Urinary bladder (tissue), 4 donors: ENCODE data around the gene TUBAL3. TPM values are rescaled to one million over a fixed set of nuclear protein-coding genes. Genes with fewer than 3 reads are reported as not detected.
A peak's percentile ranks its signal among the peaks of the same experiment; 100 is the strongest.

Source experiments
- DNase-seq: peaks from one replicate; pipeline ENCODE4 v3.0.0-alpha.2; 2015; ENCODE audit errors: extremely low spot score
- H3K27ac ChIP-seq: one replicate; pipeline ENCODE4 v1.5.1; 2013; ENCODE audit warnings: low read depth, mild to moderate bottlenecking, moderate library complexity
- H3K36me3 ChIP-seq: one replicate; pipeline ENCODE4 v1.6.1; 2013; ENCODE audit warnings: mild to moderate bottlenecking, moderate library complexity; ENCODE audit not compliant: insufficient read depth
- H3K4me1 ChIP-seq: one replicate; pipeline ENCODE4 v1.6.1; 2013; ENCODE audit warnings: mild to moderate bottlenecking, moderate library complexity; ENCODE audit not compliant: insufficient read depth
- H3K4me3 ChIP-seq: one replicate; pipeline ENCODE4 v1.5.1; 2013; ENCODE audit warnings: low read depth, low read length
- WGBS: extraction: QIAGEN DNeasy Blood & Tissue Kit; methylation state at CpG from one replicate; pipeline ENCODE4 v1.1.7; 2013; 5-methylcytosine and 5-hydroxymethylcytosine counted together
- polyA plus RNA-seq: library from polyadenylated mRNA; stranded (reverse); fragments of 200-250 nt; gene quantifications from one replicate; pipeline ENCODE4 v1.2.3, GENCODE V29; 2013
- total RNA-seq: library from RNA; depleted of rRNA; stranded (reverse); fragments of >200 nt; gene quantifications from one replicate; pipeline ENCODE4 v1.2.3, GENCODE V29; 2014
- donor health status: healthy with polysubstance abuse.
- donor health status: healthy.

The TUBAL3 gene
- total RNA-seq, result 0.16 TPM
- polyA plus RNA-seq, result 0.05 TPM

- Histone ChIP-seq H3K27ac (no peak within 1 kb of the TSS), H3K4me3 (no peak within 1 kb of the TSS), H3K36me3 (no peaks in the 10 kb centered on the region), H3K4me1 (no peaks in the 10 kb centered on the region)
- no peak for DNase-seq
- 71% methylated on average over 8 of the region's 8 CpGs for WGBS
Measured at GRCh38 chr10:5404208-5405041, at the start of gene TUBAL3. Gene TUBAL3, minus strand, starts transcription at chr10:5404828. Its CDS starts 36 bp downstream, at chr10:5404792.

- 88% methylated on average over 13 of the region's 13 CpGs for WGBS
- no peak for DNase-seq
- Histone ChIP-seq H3K4me1 (no peaks in the 10 kb centered on the region), H3K36me3 (peaks cover 2% of the 10 kb centered on the region), H3K4me3 (no peak overlapping the region), H3K27ac (no peak overlapping the region)
Measured at GRCh38 chr10:5453749-5454489, 49.3 kb upstream of the TUBAL3 start.

- no peak overlapping the region for H3K4me3 ChIP-seq
Measured at GRCh38 chr10:5450605-5451384, 46.2 kb upstream of the TUBAL3 start.

GRCh38 chr10:5449823-5450222, 45.2 kb upstream of the TUBAL3 start:
- no peak for DNase-seq
- Histone ChIP-seq H3K4me3 (peak overlapping the region; percentile 5), H3K4me1 (no peaks in the 10 kb centered on the region), H3K27ac (no peak overlapping the region), H3K36me3 (peaks cover 2% of the 10 kb centered on the region)
- WGBS, result 12% methylated on average over 8 of the region's 8 CpGs

More at GRCh38 chr10:5450605-5451384, 46.2 kb upstream of the TUBAL3 start:
- WGBS, result 56% methylated on average over 4 of the region's 4 CpGs
- peaks cover 2% of the 10 kb centered on the region for H3K36me3 ChIP-seq
- no peaks in the 10 kb centered on the region for H3K4me1 ChIP-seq
- DNase-seq, result no peak
- H3K27ac ChIP-seq, result no peak overlapping the region

GRCh38 chr10:5449227-5449626, 44.6 kb upstream of the TUBAL3 start:
- H3K27ac ChIP-seq, result peak overlapping the region; percentile 59
- no peaks in the 10 kb centered on the region for H3K4me1 ChIP-seq
- no peak overlapping the region for H3K4me3 ChIP-seq
- 25% methylated on average over 2 of the region's 2 CpGs for WGBS
- peaks cover 2% of the 10 kb centered on the region for H3K36me3 ChIP-seq
- DNase-seq, result no peak

GRCh38 chr10:5448333-5449001, 43.8 kb upstream of the TUBAL3 start:
- H3K27ac ChIP-seq, result no peak overlapping the region
- WGBS, result 34% methylated on average over 4 of the region's 4 CpGs
- H3K4me1 ChIP-seq, result no peaks in the 10 kb centered on the region
- peaks cover 2% of the 10 kb centered on the region for H3K36me3 ChIP-seq
- DNase-seq, result no peak
- H3K4me3 ChIP-seq, result peak overlapping the region; percentile 25

- WGBS, result 13% methylated on average over 5 of the region's 5 CpGs
- peak overlapping the region; percentile 23 for H3K27ac ChIP-seq
- H3K36me3 ChIP-seq, result no peaks in the 10 kb centered on the region
- no peak for DNase-seq
- H3K4me3 ChIP-seq, result peak overlapping the region; percentile 36
- no peaks in the 10 kb centered on the region for H3K4me1 ChIP-seq
Measured at GRCh38 chr10:5447611-5448071, 43.0 kb upstream of the TUBAL3 start.

GRCh38 chr10:5447056-5447455, 42.4 kb upstream of the TUBAL3 start:
- Histone ChIP-seq H3K36me3 (no peaks in the 10 kb centered on the region), H3K27ac (no peak overlapping the region), H3K4me3 (peak overlapping the region; percentile 36), H3K4me1 (no peaks in the 10 kb centered on the region)
- WGBS, result 13% methylated on average over 3 of the region's 3 CpGs
- no peak for DNase-seq

- H3K4me3 ChIP-seq, result peak overlapping the region; percentile 36
- peak; percentile 80 for DNase-seq
- peak overlapping the region; percentile 54 for H3K27ac ChIP-seq
- H3K4me1 ChIP-seq, result no peaks in the 10 kb centered on the region
- no peaks in the 10 kb centered on the region for H3K36me3 ChIP-seq
- WGBS, result 2% methylated on average over 23 of the region's 23 CpGs
Measured at GRCh38 chr10:5446390-5446926, 41.8 kb upstream of the TUBAL3 start.

- 75% methylated on average over 5 of the region's 5 CpGs for WGBS
- H3K36me3 ChIP-seq, result no peaks in the 10 kb centered on the region
- H3K4me3 ChIP-seq, result no peak overlapping the region
- no peaks in the 10 kb centered on the region for H3K4me1 ChIP-seq
- no peak overlapping the region for H3K27ac ChIP-seq
- no peak for DNase-seq
Measured at GRCh38 chr10:5445006-5445405, 40.4 kb upstream of the TUBAL3 start.

GRCh38 chr10:5443429-5443828, 38.8 kb upstream of the TUBAL3 start:
- WGBS, result 84% methylated on average over 1 of the region's 1 CpG
- H3K4me1 ChIP-seq, result no peaks in the 10 kb centered on the region
- no peak overlapping the region for H3K27ac ChIP-seq
- no peaks in the 10 kb centered on the region for H3K36me3 ChIP-seq
- no peak overlapping the region for H3K4me3 ChIP-seq
- DNase-seq, result no peak

GRCh38 chr10:5442990-5443370, 38.4 kb upstream of the TUBAL3 start:
- no peak overlapping the region for H3K27ac ChIP-seq
- no peaks in the 10 kb centered on the region for H3K36me3 ChIP-seq
- WGBS, result 82% methylated on average over 1 of the region's 1 CpG
- H3K4me3 ChIP-seq, result no peak overlapping the region
- H3K4me1 ChIP-seq, result no peaks in the 10 kb centered on the region
- DNase-seq, result no peak
